K562 (cell line): ENCODE data around the gene HCRTR1. TPM values are rescaled to one million over a fixed set of nuclear protein-coding genes. Genes with fewer than 3 reads are reported as not detected.

Experiments
- ATAC-seq: fragments of 200-7000 bp; cut with Tn5 transposase; 3 replicates; pipeline ENCODE4 v1.9.1; 2020; ENCODE audit warnings: moderate library complexity
- BruUV-seq: library from RNA; stranded (reverse); fragments of 400-500 nt; replicated peaks from 2 replicates; lab custom pipeline; 2021; lab: Mats Ljungman, UMichigan
- CTCF ChIA-PET: fragments of 300-600 bp; formaldehyde crosslinking; extraction: SDS; loops from one replicate; lab custom pipeline; 2021; ENCODE audit warnings: low intra/inter-chr PET ratio; lab: Yijun Ruan, JAX
- POLR2A ChIA-PET: fragments of 300-600, 350-650 bp; sonication (Branson Sonifier 250); formaldehyde crosslinking; extraction: SDS; loops from one replicate; lab custom pipeline; 2021; ENCODE audit warnings: antibody characterized with exemption, inconsistent platforms; lab: Yijun Ruan, JAX
- DNase-seq, 4 experiments: peaks; one replicate each; pipeline versions ENCODE4 v3.0.0 to v3.0.0-alpha.2; 2011 to 2018; ENCODE audit warnings: low spot score in 3 of 4, mixed read lengths in 3 of 4; ENCODE audit errors: extremely low read depth in 1 of 4
- FAIRE-seq: peaks from 2 replicates; lab custom pipeline; 2011; peaks lifted over from hg19 to GRCh38; lab: Jason Lieb, UNC
- H2AFZ ChIP-seq: 2 replicates; pipeline ENCODE4 v1.6.0; 2011; ENCODE audit warnings: low read depth, low read length, control low read depth, inconsistent platforms
- H3K27ac ChIP-seq: fragments of 200-600 bp; 3 replicates; pipeline ENCODE4 v1.8.0; 2011; ENCODE audit warnings: low read depth, mild to moderate bottlenecking, control low read depth, inconsistent platforms, low read length, moderate library complexity, mixed read lengths; ENCODE audit errors: extremely low read depth
- H3K27me3 ChIP-seq, 2 experiments: fragments of 300-600 bp in 1 of 2; 2 replicates in 1 of 2; 3 replicates in 1 of 2; pipeline versions ENCODE4 v1.6.0 to v1.8.0; 2011; ENCODE audit warnings: inconsistent platforms in 2 of 2, low read length in 2 of 2, mild to moderate bottlenecking in 1 of 2, mixed read lengths in 1 of 2, moderate library complexity in 1 of 2; ENCODE audit not compliant: control insufficient read depth in 2 of 2, insufficient read depth in 2 of 2
- H3K36me3 ChIP-seq: fragments of 300-600 bp; 3 replicates; pipeline ENCODE4 v1.8.0; 2011; ENCODE audit warnings: mild to moderate bottlenecking, low read length, inconsistent platforms; ENCODE audit not compliant: control insufficient read depth, insufficient read depth
- H3K4me1 ChIP-seq, 2 experiments: fragments of 200-600 bp in 1 of 2; replicated peaks in 1 of 2; 2 replicates in 1 of 2; 3 replicates in 1 of 2; pipeline versions ENCODE4 v1.5.1 to v1.8.0; 2011; ENCODE audit warnings: inconsistent platforms in 2 of 2, low read length in 2 of 2, mild to moderate bottlenecking in 1 of 2, mixed read lengths in 1 of 2, moderate library complexity in 1 of 2; ENCODE audit not compliant: control insufficient read depth in 2 of 2, insufficient read depth in 2 of 2
- H3K4me2 ChIP-seq: 2 replicates; pipeline ENCODE4 v1.6.1; 2011; ENCODE audit warnings: low read length, control low read depth, inconsistent platforms, mixed read lengths; ENCODE audit not compliant: insufficient read depth
- H3K4me3 ChIP-seq: fragments of 200-600 bp; sonication (generic), shearing (Covaris generic); 2 replicates; pipeline ENCODE4 v1.5.1; 2016; ENCODE audit warnings: control low read depth, inconsistent platforms
- H3K79me2 ChIP-seq: fragments of 200-600 bp; 3 replicates; pipeline ENCODE4 v1.8.0; 2011; ENCODE audit warnings: low read length, inconsistent platforms; ENCODE audit not compliant: control insufficient read depth, insufficient read depth
- H3K9ac ChIP-seq, 2 experiments: 2 replicates each; pipeline versions ENCODE4 v1.6.0 to v1.6.1; 2011; ENCODE audit warnings: low read depth in 2 of 2, low read length in 2 of 2, control low read depth in 1 of 2, inconsistent platforms in 1 of 2, mild to moderate bottlenecking in 1 of 2, mixed read lengths in 1 of 2; ENCODE audit not compliant: insufficient read depth in 1 of 2
- H3K9me1 ChIP-seq: one replicate; pipeline ENCODE4 v1.6.0; 2011; ENCODE audit warnings: inconsistent platforms, mild to moderate bottlenecking, low read length, moderate library complexity; ENCODE audit not compliant: control insufficient read depth, insufficient read depth
- H3K9me3 ChIP-seq: replicated peaks from 2 replicates; pipeline ENCODE4 v1.5.1; 2011; ENCODE audit warnings: low read depth, low read length, inconsistent platforms; ENCODE audit not compliant: control insufficient read depth, insufficient read depth
- H4K20me1 ChIP-seq: replicated peaks from 2 replicates; pipeline ENCODE4 v1.6.1; 2011; ENCODE audit warnings: low read length, inconsistent platforms, mixed read lengths; ENCODE audit not compliant: control insufficient read depth, insufficient read depth
- C11orf30 ChIP-seq: fragments of 450-650 bp; IDR thresholded peaks from 2 replicates; pipeline ENCODE4 v1.6.1; 2016; ENCODE audit warnings: low read depth, mild to moderate bottlenecking
- CREB3 ChIP-seq: fragments of 450-650 bp; conservative IDR thresholded peaks from 2 replicates; pipeline ENCODE4 v1.6.1; 2016; ENCODE audit warnings: missing genetic modification characterization, low read depth, mild to moderate bottlenecking, missing compliant biosample characterization, moderate library complexity
- CREB3L1 ChIP-seq: fragments of 450-650 bp; IDR thresholded peaks from 2 replicates; pipeline ENCODE4 v1.6.1; 2014; ENCODE audit warnings: low read depth, mild to moderate bottlenecking, moderate library complexity, borderline replicate concordance
- CTBP1 ChIP-seq: fragments of 450-650 bp; IDR thresholded peaks from 2 replicates; pipeline ENCODE4 v1.6.1; 2016; ENCODE audit warnings: borderline replicate concordance
- CXXC5 ChIP-seq: fragments of 250-450 bp; sonication (Bioruptor Pico); IDR thresholded peaks from 2 replicates; pipeline ENCODE4 v1.8.0; 2022; ENCODE audit warnings: inconsistent platforms, mild to moderate bottlenecking, moderate library complexity
- MAFF ChIP-seq: IDR thresholded peaks from 2 replicates; pipeline ENCODE4 v1.6.1; 2012; ENCODE audit warnings: low read length, improper control_type of control experiment
- NFATC3 ChIP-seq: fragments of 450-650 bp; IDR thresholded peaks from 2 replicates; pipeline ENCODE4 v1.6.1; 2017; ENCODE audit warnings: mild to moderate bottlenecking
- NRF1 ChIP-seq, 2 experiments: fragments of 450-650 bp; IDR thresholded peaks in 1 of 2; conservative IDR thresholded peaks in 1 of 2; 2 replicates each; pipeline ENCODE4 v1.6.1; 2014; ENCODE audit warnings: mild to moderate bottlenecking in 2 of 2
- PCBP1 ChIP-seq: fragments of 200-400 bp; formaldehyde crosslinking; IDR thresholded peaks from 2 replicates; pipeline ENCODE4 v1.6.1; 2018; ENCODE audit warnings: mild to moderate bottlenecking, low read depth, low read length; ENCODE audit not compliant: poor library complexity, severe bottlenecking
- PREB ChIP-seq: sonication (generic); formaldehyde crosslinking; IDR thresholded peaks from 2 replicates; pipeline ENCODE4 v1.8.1; 2023; ENCODE audit warnings: mild to moderate bottlenecking, missing genetic modification reagents
- SMAD3 ChIP-seq: fragments of 450-650 bp; formaldehyde crosslinking; conservative IDR thresholded peaks from 2 replicates; pipeline ENCODE4 v1.4.0; 2020; ENCODE audit warnings: mild to moderate bottlenecking
- SPI1 ChIP-seq: IDR thresholded peaks from 2 replicates; pipeline ENCODE4 v1.6.1; 2011; ENCODE audit warnings: low read depth, low read length, control low read depth, borderline replicate concordance
- ZBTB2 ChIP-seq: fragments of 450-650 bp; IDR thresholded peaks from 2 replicates; pipeline ENCODE4 v1.6.1; 2016; ENCODE audit warnings: antibody characterized with exemption
- ZNF507 ChIP-seq: conservative IDR thresholded peaks from 2 replicates; pipeline ENCODE4 v1.6.1; 2017; ENCODE audit warnings: missing genetic modification characterization, missing compliant biosample characterization
- WGBS: fragments of 100-300 bp; shearing (Covaris generic); methylation state at CpG from one replicate; pipeline ENCODE4 v1.1.6; 2016; ENCODE audit warnings: low coverage, mixed read lengths; ENCODE audit not compliant: insufficient coverage; ENCODE audit errors: missing lambda C conversion rate; 5-methylcytosine and 5-hydroxymethylcytosine counted together
- in situ Hi-C: fragments of 300-500 bp; cut with MboI; formaldehyde crosslinking; loops from 4 replicates; pipeline ENCODE4 v1.15.0; 2018; ENCODE audit warnings: inconsistent platforms, mixed read lengths
- intact Hi-C: fragments of 100-400 bp; cut with micrococcal nuclease; formaldehyde crosslinking; loops from 2 replicates; pipeline ENCODE4 v1.14.2; 2022
- polyA plus RNA-seq, 8 experiments: library from polyadenylated mRNA; depleted of rRNA in 4 of 8; stranded (reverse) in 5 of 8; unstranded in 3 of 8; fragments of >200 nt; fragmentation: Nextera tagmentation in 2 of 8; fragmentation: Illumina TruSeq in 1 of 8; extraction: Ambion mirVana in 2 of 8; extraction: Trizol in 1 of 8; gene quantifications; 2 replicates each; pipeline versions ENCODE4 v1.2.1 to v1.2.3, GENCODE V29; 2011 to 2014; ENCODE audit warnings: inconsistent platforms in 1 of 8, missing spikeins in 1 of 8
- total RNA-seq, 7 experiments: library from RNA; depleted of rRNA in 6 of 7; stranded (reverse); fragments of >200 nt in 6 of 7; fragmentation: Illumina TruSeq in 2 of 7; extraction: Trizol in 2 of 7; gene quantifications; 2 replicates each; pipeline versions ENCODE4 v1.2.1 to v1.2.3, GENCODE V29; 2011 to 2021; ENCODE audit warnings: low replicate concordance in 1 of 7
- TF ChIP-seq, protein P1 (sequence below): fragments of 250-450 bp; sonication (Bioruptor Pico); IDR thresholded peaks from 2 replicates; pipeline ENCODE4 v1.9.0; 2021; ENCODE audit warnings: mild to moderate bottlenecking

Gene HCRTR1
- total and polyA plus RNA-seq, 9 of the 15 experiments (the other 6 are each of a cell fraction or from before 2014, with no cell fraction given), result not detected

GRCh38 chr1:31576201-31576669 is 41.3 kb upstream of the HCRTR1 start, which contains the start of gene TINAGL1:
TINAGL1 (plus strand) TSS chr1:31576515; CDS start chr1:31577149, 634 bp downstream.
- Histone ChIP-seq H3K27me3 (peaks cover 11 to 60% of the 10 kb centered on the region in 2 experiments; a peak in 4 of 5 replicates), H3K27ac (no peak within 1 kb of the TSS), H3K9ac (peak within 1 kb of the TSS in 1 of 2 experiments; percentile 69; a peak in 2 of 4 replicates), H3K4me1 (peaks cover 22 to 41% of the 10 kb centered on the region in 2 experiments), H4K20me1 (peaks cover 41% of the 10 kb centered on the region), H3K9me3 (no peaks in the 10 kb centered on the region), H2AFZ (peak within 1 kb of the TSS; percentile 53; the same call in 1 of the 2 replicates), H3K9me1 (peaks cover 3% of the 10 kb centered on the region), H3K79me2 (no peaks in the 10 kb centered on the region), H3K4me2 (peak within 1 kb of the TSS; percentile 15), H3K4me3 (no peak within 1 kb of the TSS), H3K36me3 (no peaks in the 10 kb centered on the region)
- FAIRE-seq (no peak), DNase-seq (peak; percentile 58 to 82 (median 73)), ATAC-seq (peak; percentile 85)
- ChIA-PET POLR2A (interaction anchor here (0.5 to 1.5 kb wide), 2 partner anchors 13 to 129 kb away, joined by 3 to 5 read pairs; no protein-coding TSS in a partner anchor), CTCF (no interaction called here)
- TF ChIP-seq, protein P1, sequence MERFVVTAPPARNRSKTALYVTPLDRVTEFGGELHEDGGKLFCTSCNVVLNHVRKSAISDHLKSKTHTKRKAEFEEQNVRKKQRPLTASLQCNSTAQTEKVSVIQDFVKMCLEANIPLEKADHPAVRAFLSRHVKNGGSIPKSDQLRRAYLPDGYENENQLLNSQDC (CRISPR knock-in tag), result no peak
- no peak for TF ChIP-seq SPI1
- no peak for TF ChIP-seq SMAD3 (CRISPR knock-in tag)
- no peak for TF ChIP-seq C11orf30
- TF ChIP-seq CREB3L1, result no peak
- TF ChIP-seq CTBP1, result peak; percentile 21; the same call in 1 of the 2 replicates
- TF ChIP-seq NFATC3, result no peak
- no peak for TF ChIP-seq MAFF
- no peak for TF ChIP-seq ZBTB2
- TF ChIP-seq CREB3 (tag), result no peak
- TF ChIP-seq CXXC5 (CRISPR knock-in tag), result no peak
- TF ChIP-seq ZNF507 (tag), result no peak
- TF ChIP-seq PCBP1, result no peak
- TF ChIP-seq PREB (CRISPR knock-in tag), result 0 out of 2 replicates have a peak, but pooled peaks have one; percentile 24
- TF ChIP-seq NRF1 (conservative IDR thresholded peaks at IDR 0.05 in 1 of 2, IDR thresholded peaks at IDR 0.05 in 1 of 2), result peak; percentile 44 to 45; a peak in 3 of 4 replicates
- WGBS, result 8% methylated on average over 25 of the region's 25 CpGs
- intact Hi-C loops, result no loop called here
- BruUV-seq, result no TSS peak
- in situ Hi-C loops, result no loop called here
